Mesodermal cell (in vitro differentiated cells): ENCODE measurements around the gene CDNF. TPM values are rescaled to one million over a fixed set of nuclear protein-coding genes. Genes with fewer than 3 reads are reported as not detected.

ENCODE experiments used
- H3K27ac ChIP-seq: 2 replicates; pipeline ENCODE4 v1.7.0; 2013; ENCODE audit warnings: mild to moderate bottlenecking, low read depth, low read length, moderate library complexity; ENCODE audit not compliant: severe bottlenecking
- H3K36me3 ChIP-seq: 2 replicates; pipeline ENCODE4 v1.7.1; 2013; ENCODE audit warnings: mild to moderate bottlenecking, low read length, moderate library complexity; ENCODE audit not compliant: control insufficient read depth, insufficient read depth
- H3K4me1 ChIP-seq: one replicate; pipeline ENCODE4 v1.7.1; 2013; ENCODE audit warnings: mild to moderate bottlenecking, low read length; ENCODE audit not compliant: insufficient read depth, control insufficient read depth, poor library complexity, severe bottlenecking
- H3K4me3 ChIP-seq: 2 replicates; pipeline ENCODE4 v1.7.0; 2013; ENCODE audit warnings: low read length, control low read depth, mild to moderate bottlenecking; ENCODE audit not compliant: insufficient read depth, poor library complexity, severe bottlenecking; ENCODE audit errors: extremely low read depth
- H3K9me3 ChIP-seq: 2 replicates; pipeline ENCODE4 v1.7.1; 2013; ENCODE audit warnings: mild to moderate bottlenecking, low read length, moderate library complexity; ENCODE audit not compliant: control insufficient read depth
- WGBS, 2 experiments: methylation state at CpG; one replicate each; pipeline ENCODE4 v1.1.5; 2013; ENCODE audit warnings: missing lambda C conversion rate in 2 of 2; ENCODE audit not compliant: insufficient coverage in 2 of 2; 5-methylcytosine and 5-hydroxymethylcytosine counted together
- polyA plus RNA-seq, 2 experiments: library from polyadenylated mRNA; stranded (reverse); fragments of 50-300 nt; gene quantifications; one replicate each; pipeline ENCODE4 v1.2.3, GENCODE V29; 2013

CDNF gene
- 2.1 TPM for polyA plus RNA-seq (2013, experiment 1 of 2)
- 1.8 TPM for polyA plus RNA-seq (2013, experiment 2 of 2)

GRCh38 chr10:14837757-14838581 is at the start of gene CDNF, which contains the start of the genes HSPA14 and MSANTD7:
TSS of gene CDNF (minus strand) at chr10:14838037. CDS start at chr10:14837946, 91 bp downstream.
TSS of gene HSPA14 (plus strand) at chr10:14838306. CDS start at chr10:14838403, 97 bp downstream.
TSS of gene MSANTD7 (plus strand) at chr10:14838306. CDS start at chr10:14842285, 3,979 bp downstream.
- H3K4me3 ChIP-seq, result peak within 1 kb of the TSS; percentile 88
- WGBS, 2 experiments, result 0 to 1% methylated on average over 56 to 68 of the region's 72 CpGs
- H3K27ac ChIP-seq, result peak within 1 kb of the TSS; percentile 96
- H3K36me3 ChIP-seq, result peaks cover 23% of the 10 kb centered on the region
- no peaks in the 10 kb centered on the region for H3K9me3 ChIP-seq
- peaks cover 8% of the 10 kb centered on the region for H3K4me1 ChIP-seq

DNA sequence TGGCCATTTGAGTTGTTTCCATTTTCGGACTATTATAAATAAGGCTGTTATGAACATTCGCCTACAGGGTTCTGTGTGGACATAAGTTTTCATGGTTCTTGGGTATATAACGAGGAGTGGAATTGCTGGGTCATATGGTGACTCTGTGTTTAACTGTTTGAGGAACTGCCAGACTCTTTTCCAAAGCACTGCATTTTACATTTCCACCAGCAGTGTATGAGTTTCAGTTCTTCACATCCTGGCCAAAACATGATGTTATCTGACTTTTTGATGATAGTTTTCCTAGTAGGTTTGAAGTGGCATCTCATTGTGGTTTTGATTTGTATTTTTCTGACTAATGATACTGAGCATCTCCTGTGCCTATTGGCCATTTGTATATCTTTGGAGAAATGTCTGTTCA is 46.2 kb upstream of the CDNF start:
- no peaks in the 10 kb centered on the region for H3K9me3 ChIP-seq
- 92 to 93% methylated on average over 2 of the region's 3 CpGs for WGBS, 2 experiments
- peaks cover 60% of the 10 kb centered on the region for H3K36me3 ChIP-seq
- H3K4me1 ChIP-seq, result no peaks in the 10 kb centered on the region
- H3K27ac ChIP-seq, result no peak overlapping the region
- H3K4me3 ChIP-seq, result no peak overlapping the region

GRCh38 chr10:14880229-14880628 is 42.4 kb upstream of the CDNF start:
- 0 to 80% methylated on average over 1 to 3 of the region's 7 CpGs for whole genome bisulfite sequencing, 2 experiments
- Histone ChIP-seq H3K9me3 (no peaks in the 10 kb centered on the region), H3K27ac (no peak overlapping the region), H3K4me3 (peak overlapping the region; percentile 96), H3K4me1 (peaks cover 6% of the 10 kb centered on the region), H3K36me3 (peaks cover 34% of the 10 kb centered on the region)

DNA sequence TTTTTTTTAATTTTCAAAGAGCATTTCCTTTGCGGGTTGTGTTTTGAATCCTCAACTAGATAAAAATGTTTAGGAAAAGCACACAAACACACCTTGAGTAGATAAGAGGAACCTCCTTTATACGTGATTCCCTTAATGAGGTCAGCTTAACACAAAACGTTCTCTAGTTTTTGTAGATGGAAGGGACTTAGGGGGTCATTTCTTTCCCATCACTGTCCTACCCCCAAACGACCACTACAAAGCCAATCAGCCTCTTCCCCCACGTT is 42.0 kb upstream of the CDNF start:
- Histone ChIP-seq H3K4me3 (peak overlapping the region; percentile 96), H3K36me3 (peaks cover 30% of the 10 kb centered on the region), H3K9me3 (no peaks in the 10 kb centered on the region), H3K27ac (peak overlapping the region; percentile 96), H3K4me1 (peaks cover 6% of the 10 kb centered on the region)
- no CpG with 5 or more reads among the region's 5 CpGs for WGBS, 2 experiments

DNA sequence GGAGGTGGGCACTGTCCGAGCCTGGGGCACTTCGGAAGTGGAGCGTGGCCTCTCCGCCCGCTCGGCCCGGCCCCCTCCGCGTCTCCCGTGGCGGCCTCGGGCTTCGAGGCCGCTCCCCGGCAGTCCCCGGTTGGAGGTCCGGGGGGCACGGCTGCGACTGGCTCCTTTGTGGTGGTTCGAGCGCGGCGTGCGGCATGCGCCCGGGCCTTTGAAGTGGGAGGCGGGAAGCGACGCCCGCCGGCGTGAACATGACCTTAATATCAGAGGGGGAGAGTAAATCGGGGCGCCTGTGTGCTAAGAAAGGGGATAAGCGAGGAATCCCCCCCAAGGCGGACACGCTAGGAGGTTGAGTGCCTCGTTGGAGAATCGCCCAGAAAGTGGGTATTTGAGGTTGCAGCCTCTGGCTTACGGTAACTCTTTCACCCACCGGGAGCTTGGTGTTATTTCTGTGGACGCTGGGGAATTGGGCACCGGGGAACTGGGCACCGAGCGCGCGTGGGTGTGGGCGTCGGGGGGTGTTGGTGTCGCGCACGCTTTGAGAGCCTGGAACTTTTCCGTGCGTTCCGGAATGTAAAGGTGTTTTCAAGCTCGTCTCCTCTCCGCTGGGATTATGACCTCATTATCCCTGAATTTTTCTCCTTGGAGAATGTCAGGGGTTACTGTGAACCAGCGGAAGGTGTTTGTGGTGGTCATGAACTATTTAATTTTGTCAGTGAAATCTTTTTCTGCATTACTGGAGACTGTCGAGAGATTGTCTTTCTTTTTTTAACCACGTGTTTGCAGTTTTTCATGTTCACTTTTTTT is 41.5 kb upstream of the CDNF start:
- Histone ChIP-seq H3K4me3 (peak overlapping the region; percentile 96), H3K27ac (peak overlapping the region; percentile 96)
- 0% methylated on average over 39 to 50 of the region's 60 CpGs for WGBS, 2 experiments

GRCh38 chr10:14878266-14879123 is 40.7 kb upstream of the CDNF start, which contains the start of gene SUV39H2:
TSS of gene SUV39H2 (plus strand) at chr10:14878866. CDS start at chr10:14878889, 23 bp downstream.
- Histone ChIP-seq H3K27ac (peak within 1 kb of the TSS; percentile 96), H3K36me3 (peaks cover 18% of the 10 kb centered on the region), H3K4me1 (peaks cover 6% of the 10 kb centered on the region), H3K4me3 (peak within 1 kb of the TSS; percentile 96), H3K9me3 (no peaks in the 10 kb centered on the region)
- WGBS, 2 experiments, result 0 to 1% methylated on average over 70 to 90 of the region's 102 CpGs

More for the DNA sequence above, 41.5 kb upstream of the CDNF start:
- peaks cover 6% of the 10 kb centered on the region for H3K4me1 ChIP-seq
- H3K36me3 ChIP-seq, result peaks cover 26% of the 10 kb centered on the region
- H3K9me3 ChIP-seq, result no peaks in the 10 kb centered on the region

DNA sequence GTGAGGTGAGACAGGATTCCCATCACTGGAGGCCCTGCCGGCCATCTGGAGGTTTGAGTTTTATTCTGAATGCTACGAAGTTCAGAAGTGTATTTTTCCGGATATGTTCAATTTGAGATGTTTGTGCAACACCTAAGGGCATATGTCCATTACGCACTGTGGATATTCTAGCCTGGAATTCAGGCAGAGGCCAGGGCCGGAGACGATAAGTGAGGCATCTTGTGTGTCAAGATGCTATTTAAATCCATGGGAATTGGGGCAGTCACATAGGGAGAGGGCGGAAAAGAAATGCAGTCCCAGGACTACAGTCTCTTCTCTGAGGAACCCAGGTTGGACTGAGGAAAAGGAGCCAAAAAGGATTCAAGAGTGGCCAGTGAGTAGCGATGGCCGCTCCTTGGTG is 38.9 kb upstream of the CDNF start:
- 91 to 93% methylated on average over 9 of the region's 9 CpGs for WGBS, 2 experiments
- H3K4me3 ChIP-seq, result no peak overlapping the region

GRCh38 chr10:14875941-14876340 is 38.1 kb upstream of the CDNF start:
- Histone ChIP-seq H3K4me3 (no peak overlapping the region), H3K27ac (no peak overlapping the region), H3K4me1 (peaks cover 6% of the 10 kb centered on the region), H3K9me3 (no peaks in the 10 kb centered on the region), H3K36me3 (no peaks in the 10 kb centered on the region)
- 94 to 97% methylated on average over 10 to 11 of the region's 12 CpGs for WGBS, 2 experiments

More for the DNA sequence above, 38.9 kb upstream of the CDNF start:
- Histone ChIP-seq H3K4me1 (peaks cover 6% of the 10 kb centered on the region), H3K36me3 (peaks cover 5% of the 10 kb centered on the region), H3K9me3 (no peaks in the 10 kb centered on the region), H3K27ac (no peak overlapping the region)

DNA sequence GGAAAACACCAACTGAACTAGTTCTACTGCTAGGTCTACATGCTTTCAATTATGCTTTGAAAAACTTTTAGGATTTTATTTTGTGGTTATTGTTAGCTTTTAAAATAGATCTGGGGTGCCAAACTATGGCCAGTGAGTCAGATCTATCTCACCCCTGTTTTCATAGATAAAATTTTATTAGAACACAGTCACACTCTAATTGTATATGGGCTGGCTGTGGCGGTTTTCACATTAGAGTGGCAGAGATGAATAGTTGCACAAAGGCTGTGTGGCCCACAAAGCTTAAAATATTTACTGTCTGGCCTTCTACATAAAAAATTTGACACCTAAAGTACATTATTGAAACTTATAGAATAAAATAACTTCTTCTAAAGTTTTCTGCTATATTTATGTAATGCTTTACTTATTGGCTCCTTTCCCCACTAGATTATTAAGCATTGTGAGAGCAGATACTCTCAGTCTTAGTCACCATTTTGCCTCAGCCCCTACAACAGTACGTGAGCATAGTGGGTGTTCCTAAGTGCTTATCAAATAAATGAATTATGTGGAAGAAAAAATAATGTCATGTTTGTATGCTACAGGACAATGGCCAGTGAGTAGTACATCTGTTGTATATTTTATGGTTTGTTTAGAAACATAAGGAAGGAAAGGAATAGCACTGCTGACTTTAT is 35.4 kb upstream of the CDNF start:
- Histone ChIP-seq H3K4me3 (no peak overlapping the region), H3K9me3 (no peaks in the 10 kb centered on the region), H3K36me3 (peaks cover 14% of the 10 kb centered on the region), H3K27ac (no peak overlapping the region), H3K4me1 (peaks cover 6% of the 10 kb centered on the region)
- 100% methylated on average over 1 of the region's 2 CpGs; no CpG with 5 or more reads in 1 of the 2 experiments for WGBS, 2 experiments
